Sigmoid colon (tissue), 7 donors: ENCODE measurements around the gene RHEBL1. TPM values are rescaled to one million over a fixed set of nuclear protein-coding genes. Genes with fewer than 3 reads are reported as not detected.
A peak's percentile ranks its signal among the peaks of the same experiment; 100 is the strongest.

Source experiments
- DNase-seq: peaks from one replicate; pipeline ENCODE4 v3.0.0-alpha.2; 2019
- H3K27ac ChIP-seq, 4 donors: fragments of 200-600 bp; sonication (generic); one replicate each; pipeline ENCODE4 v1.5.1; 2016 to 2019; ENCODE audit warnings: mild to moderate bottlenecking in 1 of 4
- H3K27me3 ChIP-seq, 3 donors: fragments of 200-600 bp; sonication (generic); one replicate each; pipeline ENCODE4 v1.5.1; 2019; ENCODE audit warnings: mild to moderate bottlenecking in 1 of 3
- H3K36me3 ChIP-seq, 4 donors: fragments of 200-600 bp; sonication (generic); one replicate each; pipeline ENCODE4 v1.5.1; 2016 to 2019
- H3K4me1 ChIP-seq, 4 donors: fragments of 200-600 bp; sonication (generic); one replicate each; pipeline ENCODE4 v1.5.1; 2017 to 2019
- H3K4me3 ChIP-seq, 4 donors: fragments of 200-600 bp; sonication (generic); one replicate each; pipeline ENCODE4 v1.5.1; 2017 to 2019; ENCODE audit warnings: mild to moderate bottlenecking in 2 of 4, moderate library complexity in 1 of 4
- H3K9me3 ChIP-seq, 4 donors: fragments of 200-600 bp in 3 of 4; sonication (generic) in 3 of 4; one replicate each; pipeline versions ENCODE4 v1.5.1 to v1.6.1; 2013 to 2019
- EP300 ChIP-seq, 4 donors: sonication (generic); formaldehyde crosslinking; IDR thresholded peaks; one replicate each; pipeline ENCODE4 v1.6.1; 2017; ENCODE audit warnings: antibody characterized with exemption in 4 of 4
- POLR2A ChIP-seq, 2 donors: fragments of 450-650 bp; IDR thresholded peaks; one replicate each; pipeline ENCODE4 v1.6.1; 2016; ENCODE audit warnings: antibody characterized with exemption in 2 of 2, mild to moderate bottlenecking in 2 of 2, moderate library complexity in 2 of 2
- POLR2AphosphoS5 ChIP-seq, 4 donors: sonication (generic); formaldehyde crosslinking; IDR thresholded peaks; one replicate each; pipeline ENCODE4 v1.6.1; 2017; ENCODE audit warnings: antibody characterized with exemption in 4 of 4
- WGBS, 2 donors: extraction: QIAGEN DNeasy Blood & Tissue Kit; methylation state at CpG; one replicate each; pipeline ENCODE4 v1.1.7; 2013; 5-methylcytosine and 5-hydroxymethylcytosine counted together
- intact Hi-C: fragments of 100-400 bp; cut with DNase I; formaldehyde crosslinking; loops from one replicate; pipeline ENCODE4 v1.15.1; 2023
- polyA plus RNA-seq, 3 donors: library from polyadenylated mRNA; stranded (reverse); fragments of 200-250 nt; gene quantifications; one replicate each; pipeline ENCODE4 v1.2.3, GENCODE V29; 2013
- total RNA-seq, 4 donors: library from RNA; depleted of rRNA; stranded (reverse); fragments of >200 nt; gene quantifications; one replicate each; pipeline ENCODE4 v1.1.0, GENCODE V29; 2016
- TF ChIP-seq, protein P1 (sequence below), 4 experiments: fragments of 450-650 bp in 3 of 4; fragments of 200-600 bp in 1 of 4; IDR thresholded peaks; one replicate each; pipeline ENCODE4 v1.5.1; 2016 to 2019; ENCODE audit warnings: antibody characterized with exemption in 4 of 4, mild to moderate bottlenecking in 3 of 4, moderate library complexity in 2 of 4
- donor health status: healthy with polysubstance abuse.
- donor health status: Bipolar disorder and iron deficiency.
- donor health status: healthy.

The RHEBL1 gene
- total and polyA plus RNA-seq, 7 donors = 0.36 to 2.2 TPM; not detected in 5

DNA sequence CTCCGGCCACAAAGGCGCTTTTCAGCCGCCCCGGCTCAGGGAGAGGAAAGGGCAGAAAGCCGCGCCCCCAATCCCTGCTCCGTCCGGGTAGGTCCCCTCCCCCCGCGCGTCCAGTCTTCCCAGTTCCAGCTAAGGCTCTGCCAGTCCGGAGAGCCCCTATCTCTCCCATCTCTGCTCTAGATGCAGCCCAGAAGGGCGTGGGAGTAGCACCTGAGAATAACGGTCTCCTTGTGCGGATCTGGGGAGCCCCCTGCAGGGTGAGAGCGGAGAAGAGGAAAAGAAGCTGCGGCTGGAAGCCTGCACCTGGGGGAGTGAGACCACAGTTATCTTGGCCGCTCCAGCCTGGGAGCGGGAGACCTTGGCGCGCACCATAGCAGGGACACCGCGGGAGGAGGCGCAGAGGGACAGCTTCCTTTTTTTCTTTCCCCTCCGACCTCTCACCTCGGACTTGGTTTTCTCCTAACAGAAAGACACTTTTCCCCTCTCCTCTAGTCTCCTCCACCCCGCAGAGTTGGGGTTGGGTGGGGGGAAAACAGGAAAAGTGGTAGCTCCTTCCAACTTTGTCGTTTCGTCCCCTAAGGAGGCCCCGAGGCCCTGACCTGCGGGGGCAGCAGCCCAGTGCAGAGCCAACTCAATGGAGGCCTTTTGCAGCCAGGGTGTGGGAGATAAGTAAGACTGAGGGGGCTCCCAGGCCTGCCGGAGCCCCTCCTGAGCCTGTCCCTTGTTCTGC lies 22.5 kb upstream of the RHEBL1 start:
- Histone ChIP-seq H3K9me3 (no peaks in the 10 kb centered on the region), H3K36me3 (peaks cover 0 to 16% (median 4%) of the 10 kb centered on the region in 4 donors), H3K4me3 (peak overlapping the region in 3 of 4 donors; percentile 17 to 28 (median 25)), H3K27ac (peak overlapping the region in 2 of 4 donors; percentile 30 to 32), H3K4me1 (peaks cover 0 to 66% (median 54%) of the 10 kb centered on the region in 4 donors), H3K27me3 (peaks cover 52 to 68% (median 61%) of the 10 kb centered on the region in 3 donors)
- 4 to 5% methylated on average over 32 of the region's 32 CpGs for WGBS, 2 donors
- no peak for DNase-seq
- TF ChIP-seq, protein P1, sequence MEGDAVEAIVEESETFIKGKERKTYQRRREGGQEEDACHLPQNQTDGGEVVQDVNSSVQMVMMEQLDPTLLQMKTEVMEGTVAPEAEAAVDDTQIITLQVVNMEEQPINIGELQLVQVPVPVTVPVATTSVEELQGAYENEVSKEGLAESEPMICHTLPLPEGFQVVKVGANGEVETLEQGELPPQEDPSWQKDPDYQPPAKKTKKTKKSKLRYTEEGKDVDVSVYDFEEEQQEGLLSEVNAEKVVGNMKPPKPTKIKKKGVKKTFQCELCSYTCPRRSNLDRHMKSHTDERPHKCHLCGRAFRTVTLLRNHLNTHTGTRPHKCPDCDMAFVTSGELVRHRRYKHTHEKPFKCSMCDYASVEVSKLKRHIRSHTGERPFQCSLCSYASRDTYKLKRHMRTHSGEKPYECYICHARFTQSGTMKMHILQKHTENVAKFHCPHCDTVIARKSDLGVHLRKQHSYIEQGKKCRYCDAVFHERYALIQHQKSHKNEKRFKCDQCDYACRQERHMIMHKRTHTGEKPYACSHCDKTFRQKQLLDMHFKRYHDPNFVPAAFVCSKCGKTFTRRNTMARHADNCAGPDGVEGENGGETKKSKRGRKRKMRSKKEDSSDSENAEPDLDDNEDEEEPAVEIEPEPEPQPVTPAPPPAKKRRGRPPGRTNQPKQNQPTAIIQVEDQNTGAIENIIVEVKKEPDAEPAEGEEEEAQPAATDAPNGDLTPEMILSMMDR (IDR thresholded peaks at IDR 0.05) = peak in 2 of 4 experiments; percentile 12 to 21
- no peak for TF ChIP-seq EP300 (IDR thresholded peaks at IDR 0.05)
- intact Hi-C loops = no loop called here

DNA sequence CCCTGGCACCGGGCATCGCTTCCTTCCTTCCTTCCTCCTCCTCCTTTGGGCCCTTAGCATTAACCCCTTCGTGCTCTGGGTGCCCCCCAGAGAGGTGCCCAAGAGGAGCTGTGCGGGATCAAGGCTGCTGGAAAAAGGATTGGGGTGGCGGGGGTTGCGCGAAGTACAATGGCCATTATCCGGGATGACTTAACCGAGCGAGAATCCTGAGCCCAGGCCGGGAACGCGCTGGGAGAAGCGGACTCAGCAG lies 22.0 kb upstream of the RHEBL1 start:
- Histone ChIP-seq H3K4me1 (peaks cover 0 to 66% (median 54%) of the 10 kb centered on the region in 4 donors), H3K9me3 (no peaks in the 10 kb centered on the region), H3K36me3 (peaks cover 0 to 11% (median under 1%) of the 10 kb centered on the region in 4 donors), H3K27me3 (peaks cover 52 to 68% (median 61%) of the 10 kb centered on the region in 3 donors), H3K4me3 (peak overlapping the region in 3 of 4 donors; percentile 17 to 28 (median 25)), H3K27ac (peak overlapping the region in 3 of 4 donors; percentile 12 to 32 (median 30))
- TF ChIP-seq EP300 (IDR thresholded peaks at IDR 0.05) (no peak), POLR2A (IDR thresholded peaks at IDR 0.05) (no peak), POLR2AphosphoS5 (IDR thresholded peaks at IDR 0.05) (no peak)
- TF ChIP-seq, protein P1 (IDR thresholded peaks at IDR 0.05) = no peak
- intact Hi-C loops = no loop called here
- WGBS, 2 donors = 4 to 6% methylated on average over 14 of the region's 14 CpGs
- no peak for DNase-seq

DNA sequence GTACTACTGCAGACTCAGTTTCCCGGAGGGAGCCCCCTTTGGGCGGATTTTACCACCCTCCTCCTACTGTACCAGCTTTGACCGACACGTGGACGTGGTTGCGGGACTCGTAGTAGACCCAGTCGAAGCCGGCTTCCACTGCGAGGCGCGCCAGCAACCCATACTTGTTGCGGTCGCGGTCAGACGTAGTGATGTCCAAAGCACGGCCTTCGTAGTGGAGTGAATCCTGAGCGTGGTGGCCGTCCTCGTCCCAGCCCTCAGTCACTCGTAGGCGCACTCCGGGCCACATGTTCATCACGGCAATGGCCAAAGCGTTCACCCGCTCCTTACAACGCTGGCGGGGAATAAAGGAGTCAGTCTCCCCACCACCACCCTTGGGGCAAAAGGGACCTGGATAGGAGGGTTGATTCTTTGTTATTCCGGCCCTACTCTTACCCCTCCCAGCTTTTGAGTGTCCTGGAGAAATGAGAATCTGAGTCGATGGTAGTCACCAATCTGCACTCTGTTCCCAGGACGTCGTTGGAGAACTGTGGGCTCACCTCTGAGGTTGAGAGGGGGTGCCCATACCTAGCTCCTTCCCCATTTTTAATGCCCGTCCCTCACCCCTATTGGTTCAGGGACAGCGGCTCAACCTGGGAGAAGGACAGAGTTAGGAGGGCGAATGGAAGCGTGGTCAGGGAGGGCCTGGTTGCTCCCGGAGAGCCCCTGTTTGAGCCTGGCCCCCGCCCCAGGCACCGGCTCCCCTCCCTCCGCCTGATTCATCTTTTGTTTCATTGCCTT lies 21.5 kb upstream of the RHEBL1 start:
- intact Hi-C loops = no loop called here
- Histone ChIP-seq H3K4me3 (peak overlapping the region in 3 of 4 donors; percentile 17 to 28 (median 25)), H3K4me1 (peaks cover 0 to 66% (median 54%) of the 10 kb centered on the region in 4 donors), H3K27ac (peak overlapping the region in 3 of 4 donors; percentile 12 to 32 (median 30)), H3K36me3 (peaks cover 0 to 6% (median 0%) of the 10 kb centered on the region in 4 donors), H3K9me3 (no peaks in the 10 kb centered on the region), H3K27me3 (peaks cover 52 to 68% (median 61%) of the 10 kb centered on the region in 3 donors)
- no peak for TF ChIP-seq EP300 (IDR thresholded peaks at IDR 0.05)
- TF ChIP-seq, protein P1 (IDR thresholded peaks at IDR 0.05) = no peak
- no peak for TF ChIP-seq POLR2A (IDR thresholded peaks at IDR 0.05)
- no peak for TF ChIP-seq POLR2AphosphoS5 (IDR thresholded peaks at IDR 0.05)
- 19 to 20% methylated on average over 41 of the region's 41 CpGs for WGBS, 2 donors
- no peak for DNase-seq

DNA sequence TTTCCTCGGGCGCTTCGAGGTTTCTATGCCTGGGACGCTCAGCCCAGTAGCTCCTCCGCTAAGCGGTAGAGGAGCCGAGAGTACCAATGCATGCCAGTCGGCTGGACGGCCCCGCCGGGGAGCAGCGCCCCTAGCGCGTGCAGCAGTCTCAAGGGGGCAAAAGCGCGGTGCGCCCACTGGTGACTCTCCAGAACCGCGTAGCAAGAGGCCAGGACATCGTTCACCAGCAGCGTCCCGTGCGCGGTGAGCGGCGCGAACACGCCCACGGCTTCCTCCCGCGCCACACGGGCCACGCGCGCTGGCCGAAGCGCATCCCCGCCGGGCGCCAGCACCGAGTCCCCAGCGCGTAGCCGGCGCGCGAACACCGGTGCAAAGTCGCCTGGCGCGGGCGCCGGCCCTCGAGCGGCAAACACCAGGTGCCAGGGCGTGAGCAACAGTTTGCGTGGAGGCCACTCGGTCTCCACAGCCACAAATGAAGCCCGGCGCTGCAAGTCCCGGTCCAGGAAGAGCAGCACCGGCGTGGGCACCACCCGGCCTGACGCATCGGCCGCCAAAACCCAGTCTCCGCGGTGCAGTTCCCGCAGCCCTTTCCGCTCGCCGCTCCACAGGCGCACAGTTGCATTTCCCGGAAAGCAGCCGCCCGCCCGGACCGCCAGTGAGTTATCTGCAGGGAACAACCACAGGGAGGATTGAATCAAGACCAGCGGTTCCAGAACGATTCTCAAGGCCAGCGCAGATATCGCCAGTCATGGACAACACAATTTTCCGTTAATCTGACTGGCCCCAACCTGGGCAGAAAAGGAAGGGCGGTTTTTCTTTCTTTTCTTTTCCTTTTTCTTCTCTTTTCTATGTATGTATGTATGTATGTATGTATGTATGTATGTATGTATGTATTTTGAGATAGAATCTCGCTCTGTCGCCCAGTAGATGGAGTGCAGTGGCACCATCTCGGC lies 20.3 kb upstream of the RHEBL1 start:
- no peak for DNase-seq
- Histone ChIP-seq H3K36me3 (no peaks in the 10 kb centered on the region), H3K9me3 (no peaks in the 10 kb centered on the region), H3K27ac (no peak overlapping the region), H3K4me3 (peak overlapping the region in 3 of 4 donors; percentile 34 to 39 (median 35)), H3K27me3 (peaks cover 52 to 68% (median 61%) of the 10 kb centered on the region in 3 donors), H3K4me1 (peaks cover 0 to 66% (median 54%) of the 10 kb centered on the region in 4 donors)
- 2% methylated on average over 88 of the region's 88 CpGs for WGBS, 2 donors
- intact Hi-C loops = loop anchor here (2.0 kb wide), 1 partner anchor 31 kb away; no protein-coding TSS in a partner anchor
- TF ChIP-seq, protein P1 (IDR thresholded peaks at IDR 0.05) = no peak
- TF ChIP-seq POLR2A (IDR thresholded peaks at IDR 0.05) (no peak), POLR2AphosphoS5 (IDR thresholded peaks at IDR 0.05) (peak in 1 of 4 donors; percentile 8), EP300 (IDR thresholded peaks at IDR 0.05) (no peak)
